ENCODE data around the gene OR4D5. TPM values are rescaled to one million over a fixed set of nuclear protein-coding genes. Genes with fewer than 3 reads are reported as not detected.

Gene OR4D5
- total RNA-seq, result not detected in 2 replicates

DNA sequence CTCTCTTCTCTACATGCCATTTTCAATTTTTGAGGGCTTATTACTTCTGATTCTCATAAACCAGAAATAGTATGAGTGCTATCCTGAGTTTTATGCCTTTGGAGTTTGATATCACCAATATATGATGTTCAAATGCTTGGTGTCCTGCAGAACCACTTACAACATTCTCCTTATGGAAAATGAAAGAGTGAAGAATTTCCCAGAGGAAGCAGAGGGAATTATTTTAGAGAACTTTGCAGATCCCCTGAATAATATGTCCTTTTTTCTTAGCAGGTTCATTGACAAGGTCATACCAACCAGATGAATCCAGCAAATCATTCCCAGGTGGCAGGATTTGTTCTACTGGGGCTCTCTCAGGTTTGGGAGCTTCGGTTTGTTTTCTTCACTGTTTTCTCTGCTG is at the start of gene OR4D5:
OR4D5 (plus strand) TSS at position 301 of the 400 bp plus-strand sequence; CDS start at position 301, 0 bp downstream.

GRCh38 chr11:123901867-123902266 is 37.5 kb upstream of the OR4D5 start, which contains the start of gene OR8D4:
TSS of gene OR8D4 (plus strand) at chr11:123902167. CDS start at chr11:123906432, 4,265 bp downstream.

GRCh38 chr11:123943738-123944137 is 4.3 kb downstream of the OR4D5 start, which contains the start of gene OR6T1:
TSS of gene OR6T1 (minus strand) at chr11:123943838. CDS start at chr11:123943838, 0 bp downstream.

GRCh38 chr11:123977731-123978347 is 38.4 kb downstream of the OR4D5 start, which contains the start of gene OR10S1:
TSS of gene OR10S1 (minus strand) at chr11:123977781. CDS start at chr11:123977664, 117 bp downstream.

Other genes with a start within 250 kb of the OR4D5 start
- gene ZNF202, start 198.0 kb upstream of the OR4D5 start, total RNA-seq, result 2.9 and 5.7 TPM in 2 replicates
- gene OR6X1, start 185.1 kb upstream of the OR4D5 start, total RNA-seq, result not detected in 2 replicates
- gene OR6M1, start 133.3 kb upstream of the OR4D5 start, total RNA-seq, result not detected in 2 replicates
- not detected in 2 replicates for gene TMEM225, start 53.9 kb upstream of the OR4D5 start, total RNA-seq
- gene OR8D4, start 37.5 kb upstream of the OR4D5 start, total RNA-seq, result not detected in 2 replicates
- not detected in 2 replicates for gene OR6T1, start 4.2 kb downstream of the OR4D5 start, total RNA-seq
- gene OR10S1, start 38.2 kb downstream of the OR4D5 start, total RNA-seq, result not detected in 2 replicates
- not detected in 2 replicates for gene OR10G6, start 55.5 kb downstream of the OR4D5 start, total RNA-seq
- not detected in 2 replicates for gene OR10G4, start 73.4 kb downstream of the OR4D5 start, total RNA-seq
- gene OR10G9, start 83.4 kb downstream of the OR4D5 start, total RNA-seq, result not detected in 2 replicates
- not detected in 2 replicates for gene OR10G8, start 87.2 kb downstream of the OR4D5 start, total RNA-seq
- gene OR10G7, start 101.7 kb downstream of the OR4D5 start, total RNA-seq, result not detected in 2 replicates
- gene VWA5A, start 175.8 kb downstream of the OR4D5 start, total RNA-seq, result 10.1 and 14.5 TPM in 2 replicates
- not detected in 2 replicates for gene OR10D3, start 243.7 kb downstream of the OR4D5 start, total RNA-seq

All from myometrial cell (primary cell).